CD4-positive, alpha-beta T cell treated with Interleukin-17A for 4 hours (primary cell): ENCODE measurements around the gene RND3.

Source experiments
- DNase-seq: peaks from one replicate; pipeline ENCODE4 v3.0.0-alpha.2; 2020; ENCODE audit warnings: mixed read lengths

RND3 gene

DNA sequence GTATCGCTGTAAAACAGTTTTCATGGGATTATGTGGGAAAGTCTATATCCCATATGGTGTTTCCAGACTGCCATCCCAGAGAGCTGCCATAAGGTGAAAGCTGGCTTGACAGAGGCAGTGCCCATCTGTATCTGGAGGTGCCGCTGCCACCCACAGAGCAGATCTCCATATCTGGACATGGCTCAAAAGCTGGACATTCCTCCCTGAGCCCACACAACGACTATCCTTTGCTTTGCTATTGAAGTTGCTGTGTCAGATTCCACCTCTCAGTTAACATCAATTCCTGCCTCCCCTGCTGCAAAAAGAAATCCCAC is 55.2 kb downstream of the RND3 start:
- no peak for DNase-seq

DNA sequence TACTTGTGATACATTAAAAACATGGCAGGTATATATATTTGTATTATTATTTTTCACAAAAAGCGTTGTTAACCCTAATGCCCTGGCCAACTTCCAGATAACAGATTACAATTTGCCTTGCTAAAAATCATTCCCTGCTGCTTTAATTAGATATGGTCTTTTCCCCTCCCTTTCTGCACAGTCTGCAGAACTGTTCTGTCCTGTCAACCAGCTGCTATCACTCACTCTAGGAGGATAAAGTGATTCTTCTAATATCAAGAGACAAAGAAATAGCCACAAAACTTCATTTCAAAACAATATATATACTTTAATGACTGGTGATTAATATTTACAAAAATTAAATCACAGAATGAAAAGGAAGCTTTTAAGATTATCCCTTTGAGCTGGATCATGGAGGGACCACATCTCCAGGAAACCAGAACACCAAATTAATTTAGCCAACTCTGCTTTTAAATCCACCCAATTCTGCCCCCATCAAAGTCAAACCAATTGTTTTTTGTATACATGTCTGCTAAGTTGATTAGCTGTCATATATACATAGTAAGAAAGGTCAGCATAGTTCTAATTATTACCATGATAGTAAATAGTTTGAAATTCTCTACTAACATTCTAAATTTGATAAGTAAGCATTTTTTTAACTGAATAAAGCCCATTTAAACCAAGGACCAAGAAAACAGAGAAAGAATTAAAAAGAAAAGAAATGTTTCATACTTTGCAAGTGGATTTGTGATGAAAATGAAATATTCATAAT is 55.7 kb downstream of the RND3 start:
- DNase-seq: no peak

DNA sequence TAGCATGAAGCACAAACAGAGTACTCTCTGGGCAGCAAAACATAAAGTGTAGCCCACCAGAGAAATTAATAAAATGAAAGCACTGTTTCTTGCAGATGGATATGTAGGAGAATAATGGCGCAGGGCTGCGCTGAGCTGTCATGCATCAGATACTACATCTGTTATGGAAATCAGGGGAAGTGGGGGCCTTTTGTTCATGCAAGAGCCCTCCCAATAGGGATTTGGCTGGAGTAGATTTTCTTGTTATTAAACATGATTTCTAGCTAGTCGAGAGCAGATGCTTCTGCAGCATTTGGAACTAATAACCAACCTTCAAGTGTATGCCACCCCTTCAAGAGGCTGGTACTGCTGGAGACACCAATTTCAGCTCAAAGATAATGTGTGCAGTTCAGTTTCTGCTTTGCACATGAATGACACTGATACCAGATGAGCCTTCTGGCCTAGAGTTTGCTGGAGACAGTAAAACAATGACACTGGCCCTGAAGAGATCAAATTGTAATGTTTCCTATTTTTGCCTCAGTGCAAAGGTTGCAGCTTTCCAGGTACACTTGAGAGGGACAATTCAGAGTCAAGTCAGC is 58.0 kb downstream of the RND3 start:
- DNase-seq: no peak

DNA sequence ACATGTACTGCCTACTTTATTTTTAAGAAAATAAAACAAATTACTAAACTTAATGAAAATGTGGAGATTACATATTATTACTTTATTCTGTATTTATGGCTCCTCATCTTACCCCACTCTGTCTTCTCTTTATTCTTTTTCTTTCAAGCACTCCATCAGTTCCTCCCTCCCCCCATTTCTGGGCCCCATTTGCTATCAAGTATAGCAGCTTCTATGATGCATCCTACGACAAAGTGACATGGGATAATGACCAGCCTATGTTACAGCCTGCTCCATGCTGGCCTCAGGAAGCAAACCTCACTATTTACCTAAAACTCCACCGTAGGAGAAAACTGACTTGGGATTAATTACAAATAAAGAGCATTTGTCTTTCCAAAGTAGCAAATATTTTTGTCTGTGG is 58.8 kb downstream of the RND3 start:
- no peak for DNase-seq

DNA sequence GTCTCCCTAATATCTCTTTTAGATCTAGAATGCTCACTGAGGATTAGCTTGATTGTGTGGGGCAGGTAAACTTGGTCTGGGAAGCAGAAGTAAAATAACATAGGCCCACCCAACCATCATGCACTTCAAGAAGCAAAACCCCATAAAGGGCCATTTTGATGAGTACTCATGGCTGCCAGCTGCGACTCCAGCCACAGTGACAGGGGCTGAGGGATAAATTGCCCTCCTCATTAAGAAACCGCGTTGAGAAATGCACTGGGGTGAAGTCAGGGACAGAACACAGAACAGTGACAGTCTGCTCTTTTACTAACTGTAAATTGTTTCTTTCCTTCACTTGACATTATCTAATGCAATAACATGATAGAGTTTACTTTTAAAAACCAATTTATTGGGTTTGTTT is 60.2 kb downstream of the RND3 start:
- DNase-seq: no peak

DNA sequence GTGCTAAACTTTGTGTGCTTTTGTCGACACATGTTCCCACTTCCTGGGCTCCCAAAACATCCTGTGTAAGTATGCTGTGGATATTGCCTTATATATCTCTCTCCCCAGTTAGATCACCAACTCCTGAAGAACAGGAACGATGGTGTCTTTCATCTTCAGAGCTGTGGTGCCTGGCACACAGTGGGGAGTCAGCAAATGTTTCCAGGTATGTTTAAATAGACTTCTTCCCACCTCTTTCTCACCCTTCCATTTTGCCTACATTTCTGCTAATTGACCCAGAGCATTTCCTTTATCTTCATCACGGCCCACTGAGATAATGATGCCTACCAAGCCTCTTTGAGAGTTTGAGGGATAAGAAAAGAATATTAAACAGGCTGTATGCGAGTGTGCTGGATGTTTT is 60.7 kb downstream of the RND3 start:
- DNase-seq: no peak

DNA sequence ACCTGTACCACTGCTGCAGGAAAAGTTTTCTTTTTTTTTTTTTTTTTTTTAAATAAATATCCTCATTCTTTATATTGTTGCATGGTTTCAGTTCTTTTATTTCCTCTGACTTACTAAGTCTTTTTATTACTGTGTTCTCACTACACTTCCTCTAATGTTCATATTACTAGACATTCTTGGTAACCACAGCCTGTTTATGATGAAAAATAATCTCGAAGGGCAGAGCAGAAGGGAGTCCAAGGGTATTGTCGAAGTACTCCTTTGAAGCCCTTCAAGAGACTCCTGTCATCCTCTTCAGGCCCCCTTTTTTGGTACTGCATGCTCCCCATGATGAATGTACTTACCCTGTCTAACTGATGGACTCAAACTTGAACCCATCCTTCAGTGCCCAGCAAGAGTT is 61.2 kb downstream of the RND3 start:
- DNase-seq: no peak

DNA sequence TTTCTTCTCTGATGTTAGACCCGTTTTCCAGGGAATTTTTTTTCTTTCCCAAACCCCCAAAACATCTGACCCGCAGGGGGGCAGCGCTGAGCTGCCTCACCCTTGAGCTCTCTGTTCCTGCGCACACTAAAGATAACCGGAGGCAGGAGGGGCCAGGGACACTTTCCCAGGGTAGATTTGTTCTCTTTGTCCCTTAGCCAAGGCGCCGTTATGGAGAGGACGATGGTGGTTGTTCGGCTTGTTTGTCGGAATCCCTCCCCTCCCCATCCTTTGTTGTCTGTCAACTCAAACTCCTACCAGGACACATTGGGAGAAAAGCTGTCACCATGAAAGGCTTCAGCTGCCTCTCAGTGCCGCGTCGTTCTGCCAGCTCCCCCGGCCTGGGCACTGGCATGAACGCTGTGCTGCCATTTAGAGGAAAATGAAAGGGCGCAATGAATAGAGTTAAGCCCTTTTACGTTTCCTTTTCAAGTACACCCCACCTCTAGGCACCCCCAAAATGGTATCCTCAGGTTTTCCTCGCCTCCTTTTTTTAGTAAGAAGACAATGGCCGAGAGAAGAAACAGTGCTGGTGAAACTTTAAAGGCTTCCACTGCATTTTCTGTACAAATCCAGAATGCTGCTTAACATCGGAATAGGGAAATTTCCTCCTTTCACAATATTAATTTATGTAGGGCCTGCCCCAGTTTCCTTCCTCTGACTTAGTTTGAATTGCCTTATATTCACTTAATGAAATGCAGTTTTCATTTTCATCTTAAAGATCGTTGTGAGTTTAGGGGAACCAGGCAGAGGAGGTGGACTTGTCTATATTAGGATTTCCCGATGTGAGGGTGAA is 62.1 kb downstream of the RND3 start:
- DNase-seq: no peak

DNA sequence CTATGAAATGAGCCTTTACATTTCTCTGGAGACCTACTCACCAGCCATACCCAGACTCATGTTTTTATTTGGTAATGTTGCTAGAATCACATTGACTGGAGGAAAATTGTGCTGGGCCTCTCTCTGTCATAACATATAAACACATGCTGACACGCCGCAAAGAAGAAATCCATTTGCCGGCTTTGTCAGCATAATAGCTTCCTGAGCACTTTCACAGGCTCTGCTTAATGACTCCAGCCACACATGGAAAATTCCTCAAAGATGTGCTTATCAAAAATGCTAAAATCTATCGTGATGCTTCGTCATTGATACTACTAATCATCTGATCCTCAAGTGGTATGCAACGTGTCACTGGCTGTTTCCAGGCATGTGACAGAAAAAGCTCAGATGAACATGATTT is 63.1 kb downstream of the RND3 start:
- DNase-seq: no peak

DNA sequence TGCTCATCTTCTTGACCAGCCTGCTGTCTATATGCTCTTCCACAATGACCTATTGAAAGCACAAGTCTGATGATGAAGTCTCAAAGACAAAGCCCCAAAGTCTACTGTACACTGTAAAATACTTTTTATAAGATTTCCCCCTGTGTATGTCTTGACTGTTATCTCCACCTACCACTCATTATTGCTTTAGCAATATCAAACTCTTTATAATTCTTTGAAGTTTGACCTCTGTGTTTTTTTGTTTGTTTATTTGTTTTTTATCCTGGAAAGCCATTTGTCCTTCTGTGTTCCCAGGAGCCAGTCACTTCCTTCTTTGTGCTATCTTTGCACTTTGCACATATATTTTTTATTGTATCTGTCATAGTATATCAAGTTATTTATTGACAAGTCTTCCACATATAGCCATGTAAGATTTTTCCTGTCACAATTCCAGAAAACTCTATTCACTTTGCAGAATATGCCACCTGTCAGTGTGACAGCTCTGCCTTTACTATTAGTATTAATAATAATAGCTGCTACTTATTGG is 66.3 kb downstream of the RND3 start:
- DNase-seq: no peak

DNA sequence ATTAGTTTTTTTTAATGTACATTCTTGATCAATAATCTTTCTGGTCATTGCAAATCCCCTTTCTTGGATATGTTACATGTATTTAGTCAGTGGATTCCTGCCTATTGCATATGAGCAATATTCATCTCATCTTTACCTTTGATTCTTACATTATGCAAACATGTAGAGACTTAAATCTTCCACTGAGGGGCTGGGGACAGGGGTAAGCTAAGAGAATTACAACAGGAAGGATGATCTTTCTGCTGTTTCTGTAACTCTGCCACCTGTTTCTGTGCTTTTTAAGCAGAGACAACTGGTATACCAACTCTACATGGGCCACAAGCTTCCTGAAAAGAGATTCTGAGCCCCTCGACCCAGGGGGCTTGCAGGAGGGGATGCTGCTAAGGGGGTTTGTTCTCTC is 68.6 kb downstream of the RND3 start:
- DNase-seq: no peak
